Nephron progenitor cell (in vitro differentiated cells): ENCODE measurements around the gene ELK3.

ENCODE experiments used
- DNase-seq: peaks from one replicate; pipeline ENCODE4 v3.0.0; 2021
- H3K27ac Mint-ChIP-seq: 2 replicates; pipeline ENCODE4 v1.8.0; 2021; ENCODE audit warnings: mild to moderate bottlenecking, moderate library complexity, mixed read lengths
- H3K27me3 Mint-ChIP-seq: 2 replicates; pipeline ENCODE4 v1.8.0; 2021; ENCODE audit warnings: mild to moderate bottlenecking, low read depth, mixed read lengths; ENCODE audit not compliant: poor library complexity
- H3K36me3 Mint-ChIP-seq: 2 replicates; pipeline ENCODE4 v1.8.0; 2021; ENCODE audit warnings: low read depth, mixed read lengths
- H3K4me1 Mint-ChIP-seq: 2 replicates; pipeline ENCODE4 v1.8.0; 2021; ENCODE audit warnings: mixed read lengths
- H3K4me3 Mint-ChIP-seq: 2 replicates; pipeline ENCODE4 v1.8.0; 2021; ENCODE audit warnings: mild to moderate bottlenecking, moderate library complexity, mixed read lengths
- H3K9me3 Mint-ChIP-seq: 2 replicates; pipeline ENCODE4 v1.8.0; 2021; ENCODE audit warnings: mild to moderate bottlenecking, moderate library complexity, mixed read lengths
- TF ChIP-seq, protein P1 (sequence below): fragments of 200-600 bp; sonication (generic); IDR thresholded peaks from 2 replicates; pipeline ENCODE4 v1.5.0; 2021; ENCODE audit warnings: antibody characterized with exemption

The ELK3 gene

DNA sequence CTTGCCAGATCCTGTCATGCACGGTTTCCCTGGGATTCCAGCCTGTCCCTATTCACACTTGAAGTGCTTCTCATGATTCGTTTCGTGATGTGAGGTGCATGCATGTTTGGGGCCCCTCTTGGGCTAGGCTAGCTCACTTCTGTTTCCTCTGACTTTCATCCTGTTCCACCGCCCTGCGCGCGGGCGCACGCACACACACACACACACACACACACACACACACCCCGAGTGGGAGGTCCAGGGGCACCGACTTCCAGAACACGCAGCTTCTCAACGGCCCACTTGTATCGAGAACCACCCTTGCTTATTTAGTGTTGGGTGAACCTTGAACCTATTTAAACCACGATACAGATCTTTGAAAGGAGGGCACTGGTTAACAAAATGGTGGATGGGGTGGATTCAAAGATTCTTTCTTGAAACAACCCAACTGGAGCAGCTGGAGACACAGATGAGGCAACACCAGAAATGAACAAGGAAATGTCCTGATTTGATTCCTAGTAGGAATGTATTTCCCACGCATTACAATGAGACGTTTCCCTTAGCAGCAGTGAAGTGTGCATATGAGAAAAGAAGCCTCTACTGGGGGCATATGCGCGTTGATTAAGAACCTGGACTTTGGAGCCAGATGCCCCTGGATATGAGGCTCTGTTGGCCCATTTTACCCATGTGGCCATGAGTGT, 16.3 kb downstream of the ELK3 start:
- TF ChIP-seq, protein P1, sequence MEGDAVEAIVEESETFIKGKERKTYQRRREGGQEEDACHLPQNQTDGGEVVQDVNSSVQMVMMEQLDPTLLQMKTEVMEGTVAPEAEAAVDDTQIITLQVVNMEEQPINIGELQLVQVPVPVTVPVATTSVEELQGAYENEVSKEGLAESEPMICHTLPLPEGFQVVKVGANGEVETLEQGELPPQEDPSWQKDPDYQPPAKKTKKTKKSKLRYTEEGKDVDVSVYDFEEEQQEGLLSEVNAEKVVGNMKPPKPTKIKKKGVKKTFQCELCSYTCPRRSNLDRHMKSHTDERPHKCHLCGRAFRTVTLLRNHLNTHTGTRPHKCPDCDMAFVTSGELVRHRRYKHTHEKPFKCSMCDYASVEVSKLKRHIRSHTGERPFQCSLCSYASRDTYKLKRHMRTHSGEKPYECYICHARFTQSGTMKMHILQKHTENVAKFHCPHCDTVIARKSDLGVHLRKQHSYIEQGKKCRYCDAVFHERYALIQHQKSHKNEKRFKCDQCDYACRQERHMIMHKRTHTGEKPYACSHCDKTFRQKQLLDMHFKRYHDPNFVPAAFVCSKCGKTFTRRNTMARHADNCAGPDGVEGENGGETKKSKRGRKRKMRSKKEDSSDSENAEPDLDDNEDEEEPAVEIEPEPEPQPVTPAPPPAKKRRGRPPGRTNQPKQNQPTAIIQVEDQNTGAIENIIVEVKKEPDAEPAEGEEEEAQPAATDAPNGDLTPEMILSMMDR, result no peak
- peaks cover 8% of the 10 kb centered on the region for H3K27me3 Mint-ChIP-seq
- peaks cover 11% of the 10 kb centered on the region for H3K36me3 Mint-ChIP-seq
- H3K4me3 Mint-ChIP-seq, result peak overlapping the region; percentile 35
- DNase-seq, result no peak
- H3K27ac Mint-ChIP-seq, result peak overlapping the region; percentile 91
- H3K9me3 Mint-ChIP-seq, result peaks cover 3% of the 10 kb centered on the region
- H3K4me1 Mint-ChIP-seq, result peaks cover 78% of the 10 kb centered on the region

DNA sequence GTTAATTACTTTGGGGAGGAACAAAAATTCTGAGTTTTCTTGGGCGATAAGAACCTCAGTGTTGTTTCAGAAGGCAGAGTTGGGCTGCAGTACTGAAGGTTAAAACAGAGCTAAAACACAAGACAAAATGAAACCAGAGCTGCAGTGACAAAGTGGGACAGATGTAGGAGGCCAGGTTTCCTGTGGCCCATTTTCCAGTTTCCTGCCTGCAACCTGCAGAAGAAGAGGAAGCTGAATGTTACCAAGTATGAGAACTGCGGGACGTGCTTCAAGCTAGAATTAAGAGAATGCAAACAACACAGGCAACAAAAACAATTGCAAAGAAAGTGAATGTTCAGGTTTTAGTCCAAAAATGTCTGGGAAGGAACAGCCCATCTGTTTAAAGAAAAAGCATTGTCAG, 17.8 kb downstream of the ELK3 start:
- peaks cover 84% of the 10 kb centered on the region for H3K4me1 Mint-ChIP-seq
- TF ChIP-seq, protein P1, result no peak
- no peaks in the 10 kb centered on the region for H3K36me3 Mint-ChIP-seq
- H3K4me3 Mint-ChIP-seq, result peak overlapping the region; percentile 10
- H3K9me3 Mint-ChIP-seq, result no peaks in the 10 kb centered on the region
- DNase-seq, result no peak
- H3K27ac Mint-ChIP-seq, result peak overlapping the region; percentile 93
- H3K27me3 Mint-ChIP-seq, result peaks cover 8% of the 10 kb centered on the region

- TF ChIP-seq, protein P1, result no peak
- no peaks in the 10 kb centered on the region for H3K9me3 Mint-ChIP-seq
- DNase-seq, result no peak
- peak overlapping the region; percentile 93 for H3K27ac Mint-ChIP-seq
- H3K36me3 Mint-ChIP-seq, result no peaks in the 10 kb centered on the region
- H3K4me1 Mint-ChIP-seq, result peaks cover 82% of the 10 kb centered on the region
- H3K27me3 Mint-ChIP-seq, result peaks cover 8% of the 10 kb centered on the region
- peak overlapping the region; percentile 10 for H3K4me3 Mint-ChIP-seq
Measured at GRCh38 chr12:96212456-96213375, 18.5 kb downstream of the ELK3 start.

GRCh38 chr12:96213869-96214268, 19.7 kb downstream of the ELK3 start:
- peaks cover 8% of the 10 kb centered on the region for H3K27me3 Mint-ChIP-seq
- H3K4me1 Mint-ChIP-seq, result peaks cover 78% of the 10 kb centered on the region
- peaks cover 7% of the 10 kb centered on the region for H3K36me3 Mint-ChIP-seq
- TF ChIP-seq, protein P1, result no peak
- peak overlapping the region; percentile 24 for H3K27ac Mint-ChIP-seq
- H3K9me3 Mint-ChIP-seq, result no peaks in the 10 kb centered on the region
- no peak for DNase-seq
- no peak overlapping the region for H3K4me3 Mint-ChIP-seq

DNA sequence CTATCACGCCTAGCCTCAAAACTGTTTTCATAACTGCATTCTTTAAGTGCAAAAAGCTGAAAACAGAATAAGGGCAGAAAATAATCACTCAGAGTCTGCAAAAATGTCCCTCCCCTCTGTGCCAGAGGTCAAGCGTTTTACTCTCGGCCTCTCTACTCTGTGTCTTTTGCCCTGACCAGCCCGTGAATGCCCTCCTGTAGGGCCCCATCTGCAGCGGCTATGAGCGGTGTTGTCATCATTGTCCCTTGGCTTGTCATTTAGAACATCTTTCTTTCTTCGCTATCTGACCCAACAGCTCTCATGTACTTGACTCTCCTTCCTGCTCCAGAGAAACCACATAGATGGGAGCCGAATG, 21.7 kb downstream of the ELK3 start:
- no peaks in the 10 kb centered on the region for H3K27me3 Mint-ChIP-seq
- peaks cover 23% of the 10 kb centered on the region for H3K36me3 Mint-ChIP-seq
- H3K27ac Mint-ChIP-seq, result no peak overlapping the region
- TF ChIP-seq, protein P1, result no peak
- peaks cover 71% of the 10 kb centered on the region for H3K4me1 Mint-ChIP-seq
- H3K4me3 Mint-ChIP-seq, result peak overlapping the region; percentile 29
- DNase-seq, result no peak
- H3K9me3 Mint-ChIP-seq, result no peaks in the 10 kb centered on the region
